Measurements from ENCODE around the gene CSTF2. TPM values are rescaled to one million over a fixed set of nuclear protein-coding genes. Genes with fewer than 3 reads are reported as not detected.

Gene CSTF2
- total and polyA plus RNA-seq, 3 experiments from 2014 or later, result 13.5 to 59.5 (median 55.6) TPM

DNA sequence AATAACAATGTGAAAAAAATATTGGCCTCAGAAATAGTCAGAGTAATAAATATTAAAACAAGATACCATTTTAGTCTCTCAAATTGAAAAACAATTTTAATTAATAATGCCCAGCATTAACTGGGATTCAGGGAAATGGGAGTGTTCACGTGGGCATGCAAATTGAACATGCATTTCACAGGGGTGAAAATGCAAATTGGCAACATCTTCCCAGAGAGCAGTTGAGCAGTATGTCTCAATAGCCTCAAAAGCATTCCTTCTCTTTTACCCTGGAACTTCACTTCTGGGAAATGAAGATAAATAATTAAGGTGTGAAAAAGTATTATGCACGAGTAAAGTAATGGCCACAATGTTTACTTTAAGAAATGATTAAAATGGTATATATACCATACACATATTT is 32.6 kb downstream of the CSTF2 start:
- Histone ChIP-seq H3K4me3 (ENCODE audit: low read length) (no peak overlapping the region), H3K27me3 (ENCODE audit: insufficient read depth, low read length, poor library complexity, severe bottlenecking) (no peaks in the 10 kb centered on the region), H3K9me3 (ENCODE audit: low read length) (no peaks in the 10 kb centered on the region), H3K4me1 (ENCODE audit: insufficient read depth, low read length) (no peaks in the 10 kb centered on the region), H3K36me3 (ENCODE audit: insufficient read depth, low read length) (no peaks in the 10 kb centered on the region), H3K27ac (ENCODE audit: low read depth, low read length) (no peak overlapping the region)
- H3K27ac Mint-ChIP-seq, result no peak overlapping the region
- H3K9me3 Mint-ChIP-seq, result peaks cover 0 to 3% (median 0%) of the 10 kb centered on the region in 5 donors
- peaks cover 0 to 2% of the 10 kb centered on the region in 2 donors for H3K27me3 Mint-ChIP-seq
- H3K4me1 Mint-ChIP-seq, result no peaks in the 10 kb centered on the region
- no peak overlapping the region for H3K4me3 Mint-ChIP-seq
- ChIA-PET CTCF (no interaction called here), POLR2A (no interaction called here)
- DNase-seq, result no peak
- no peaks in the 10 kb centered on the region for H3K36me3 Mint-ChIP-seq

DNA sequence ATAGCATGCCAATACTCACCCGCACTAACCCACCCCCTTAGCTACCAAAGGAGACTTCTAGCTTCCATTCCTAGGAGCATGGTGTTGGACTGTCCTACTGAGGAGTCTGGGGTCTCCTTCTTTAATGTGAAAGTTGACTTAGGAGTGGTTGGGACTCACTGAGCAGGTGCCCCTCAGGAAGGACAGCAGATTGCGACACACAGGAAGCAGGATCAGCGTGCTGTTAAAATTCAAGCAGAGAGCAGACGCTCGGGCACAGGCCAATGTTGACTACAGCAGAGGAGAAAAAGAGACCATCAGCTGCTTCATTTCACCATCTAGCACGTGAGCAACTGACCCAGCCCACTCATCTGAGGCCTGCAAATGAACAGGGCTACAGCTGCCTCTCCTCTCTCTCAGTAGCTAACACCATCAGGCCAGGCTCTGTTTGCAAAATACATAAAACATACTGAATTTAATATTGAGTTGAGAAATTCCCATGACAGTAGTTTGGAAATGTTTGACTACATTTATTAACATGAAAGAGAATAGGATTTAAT is 43.2 kb downstream of the CSTF2 start:
- Mint-ChIP-seq H3K4me3 (no peak overlapping the region), H3K9me3 (no peaks in the 10 kb centered on the region), H3K27me3 (peaks cover 0 to 11% of the 10 kb centered on the region in 2 donors), H3K4me1 (no peaks in the 10 kb centered on the region), H3K27ac (no peak overlapping the region), H3K36me3 (no peaks in the 10 kb centered on the region)
- Histone ChIP-seq H3K4me3 (ENCODE audit: low read length) (no peak overlapping the region), H3K4me1 (ENCODE audit: insufficient read depth, low read length) (no peaks in the 10 kb centered on the region), H3K27ac (ENCODE audit: low read depth, low read length) (no peak overlapping the region), H3K36me3 (ENCODE audit: insufficient read depth, low read length) (no peaks in the 10 kb centered on the region), H3K27me3 (ENCODE audit: insufficient read depth, low read length, poor library complexity, severe bottlenecking) (no peaks in the 10 kb centered on the region), H3K9me3 (ENCODE audit: low read length) (no peaks in the 10 kb centered on the region)
- ChIA-PET POLR2A (no interaction called here), CTCF (no interaction called here)
- no peak for DNase-seq

DNA sequence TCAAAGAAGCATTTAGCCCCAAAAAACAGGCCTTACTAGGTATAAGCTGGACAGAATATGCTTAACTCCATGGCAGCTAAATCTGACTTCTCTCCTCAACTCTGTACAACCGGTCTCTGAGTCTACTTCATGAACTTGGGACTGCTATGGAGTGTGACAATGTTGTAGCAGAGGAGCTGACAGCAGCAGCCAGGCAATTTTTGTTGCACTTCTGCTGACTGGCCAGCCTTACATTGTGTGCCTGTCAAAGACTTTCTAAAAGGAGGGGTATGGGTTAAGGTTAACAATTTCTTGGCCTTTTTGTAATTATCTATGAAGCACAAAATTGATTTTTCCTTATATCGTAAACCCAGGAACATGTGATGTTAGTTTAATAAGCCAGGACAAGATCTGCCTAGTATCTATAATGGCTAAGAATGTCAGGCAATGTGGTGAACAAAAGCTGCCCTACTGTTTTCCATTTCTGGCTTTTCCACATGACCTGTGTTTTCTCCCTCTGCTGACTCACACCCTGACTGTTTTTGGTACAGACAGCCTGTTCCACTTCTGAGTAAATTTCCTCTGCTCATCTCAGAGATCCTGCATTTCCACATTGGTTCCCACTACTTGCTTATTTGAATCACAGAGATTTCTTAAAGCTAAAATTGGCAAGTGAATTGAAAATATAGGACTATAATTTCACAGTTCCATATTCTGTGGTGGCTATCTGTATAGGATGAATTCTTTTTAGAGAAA is 44.6 kb downstream of the CSTF2 start:
- Mint-ChIP-seq H3K9me3 (no peaks in the 10 kb centered on the region), H3K4me1 (no peaks in the 10 kb centered on the region)
- H3K36me3 ChIP-seq (ENCODE audit: insufficient read depth, low read length), result no peaks in the 10 kb centered on the region

DNA sequence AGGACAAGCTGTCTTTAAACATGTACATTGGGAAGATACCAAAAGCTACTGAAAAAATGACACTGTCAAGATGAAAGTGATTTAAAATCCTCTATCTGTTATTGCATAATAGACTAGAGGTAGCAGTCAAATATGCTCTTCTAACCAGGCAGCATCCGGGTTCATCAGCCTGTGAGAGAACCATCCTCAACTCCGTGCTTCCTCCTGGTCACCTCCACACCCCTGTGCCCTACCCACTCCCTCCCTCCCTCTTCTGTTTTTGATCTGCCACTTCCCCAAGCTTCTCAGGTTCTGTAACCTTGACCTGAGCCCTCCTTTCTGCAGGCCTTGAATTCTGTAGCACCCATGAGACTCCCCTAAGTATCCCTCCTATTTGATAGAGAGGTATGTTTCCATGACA is 48.1 kb downstream of the CSTF2 start:
- Histone ChIP-seq H3K27me3 (ENCODE audit: insufficient read depth, low read length, poor library complexity, severe bottlenecking) (no peaks in the 10 kb centered on the region), H3K4me3 (ENCODE audit: low read length) (no peak overlapping the region), H3K27ac (ENCODE audit: low read depth, low read length) (no peak overlapping the region), H3K4me1 (ENCODE audit: insufficient read depth, low read length) (no peaks in the 10 kb centered on the region), H3K36me3 (ENCODE audit: insufficient read depth, low read length) (no peaks in the 10 kb centered on the region), H3K9me3 (ENCODE audit: low read length) (no peaks in the 10 kb centered on the region)
- Mint-ChIP-seq H3K27me3 (peaks cover 5 to 7% of the 10 kb centered on the region in 2 donors), H3K9me3 (no peaks in the 10 kb centered on the region), H3K4me3 (no peak overlapping the region), H3K27ac (no peak overlapping the region), H3K4me1 (no peaks in the 10 kb centered on the region), H3K36me3 (no peaks in the 10 kb centered on the region)
- no peak for DNase-seq
- CTCF ChIA-PET, result no interaction called here
- POLR2A ChIA-PET, result no interaction called here

More for the DNA sequence above, 44.6 kb downstream of the CSTF2 start:
- Histone ChIP-seq H3K27me3 (ENCODE audit: insufficient read depth, low read length, poor library complexity, severe bottlenecking) (no peaks in the 10 kb centered on the region), H3K4me3 (ENCODE audit: low read length) (no peak overlapping the region), H3K9me3 (ENCODE audit: low read length) (no peaks in the 10 kb centered on the region), H3K27ac (ENCODE audit: low read depth, low read length) (no peak overlapping the region), H3K4me1 (ENCODE audit: insufficient read depth, low read length) (no peaks in the 10 kb centered on the region)
- no peak overlapping the region for H3K4me3 Mint-ChIP-seq
- POLR2A ChIA-PET, result interaction anchor here (0.5 kb wide), 1 partner anchor 12 kb away, joined by 3 read pairs; no protein-coding TSS in a partner anchor
- CTCF ChIA-PET, result no interaction called here
- H3K27me3 Mint-ChIP-seq, result peaks cover 0 to 11% of the 10 kb centered on the region in 2 donors
- no peak overlapping the region for H3K27ac Mint-ChIP-seq
- no peaks in the 10 kb centered on the region for H3K36me3 Mint-ChIP-seq
- no peak for DNase-seq

DNA sequence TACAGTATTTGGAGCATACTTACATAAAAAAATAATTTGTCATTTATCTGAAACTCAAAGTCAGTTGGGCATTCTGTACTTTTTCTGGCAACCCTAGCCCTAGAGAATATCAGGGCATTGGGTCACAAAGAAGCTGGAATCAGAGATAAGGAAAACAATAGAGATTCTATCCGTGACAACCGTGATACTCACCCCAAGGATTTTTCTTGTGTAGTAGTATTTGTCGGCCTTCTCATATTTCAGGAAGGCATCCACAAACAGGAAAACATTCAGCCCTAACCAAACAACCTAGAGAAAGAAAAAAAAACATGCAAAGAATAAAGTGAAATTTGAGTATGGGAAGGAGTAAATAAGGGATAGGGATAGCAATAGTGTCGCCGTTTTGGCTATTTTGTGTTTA is 50.3 kb downstream of the CSTF2 start:
- no peaks in the 10 kb centered on the region for H3K36me3 Mint-ChIP-seq
- no peaks in the 10 kb centered on the region for H3K4me1 ChIP-seq (ENCODE audit: insufficient read depth, low read length)
- no peak overlapping the region for H3K27ac Mint-ChIP-seq
- H3K36me3 ChIP-seq (ENCODE audit: insufficient read depth, low read length), result no peaks in the 10 kb centered on the region
- no peak overlapping the region for H3K4me3 ChIP-seq (ENCODE audit: low read length)
- ChIA-PET POLR2A (no interaction called here), CTCF (interaction anchor here (0.7 kb wide), 1 partner anchor 9 kb away, joined by 3 read pairs; no protein-coding TSS in a partner anchor)
- H3K4me3 Mint-ChIP-seq, result no peak overlapping the region
- no peak overlapping the region for H3K27ac ChIP-seq (ENCODE audit: low read depth, low read length)
- H3K9me3 ChIP-seq (ENCODE audit: low read length), result no peaks in the 10 kb centered on the region
- no peaks in the 10 kb centered on the region for H3K9me3 Mint-ChIP-seq
- H3K27me3 Mint-ChIP-seq, result peaks cover 5 to 6% of the 10 kb centered on the region in 2 donors
- no peaks in the 10 kb centered on the region for H3K4me1 Mint-ChIP-seq
- no peak for DNase-seq
- no peaks in the 10 kb centered on the region for H3K27me3 ChIP-seq (ENCODE audit: insufficient read depth, low read length, poor library complexity, severe bottlenecking)

DNA sequence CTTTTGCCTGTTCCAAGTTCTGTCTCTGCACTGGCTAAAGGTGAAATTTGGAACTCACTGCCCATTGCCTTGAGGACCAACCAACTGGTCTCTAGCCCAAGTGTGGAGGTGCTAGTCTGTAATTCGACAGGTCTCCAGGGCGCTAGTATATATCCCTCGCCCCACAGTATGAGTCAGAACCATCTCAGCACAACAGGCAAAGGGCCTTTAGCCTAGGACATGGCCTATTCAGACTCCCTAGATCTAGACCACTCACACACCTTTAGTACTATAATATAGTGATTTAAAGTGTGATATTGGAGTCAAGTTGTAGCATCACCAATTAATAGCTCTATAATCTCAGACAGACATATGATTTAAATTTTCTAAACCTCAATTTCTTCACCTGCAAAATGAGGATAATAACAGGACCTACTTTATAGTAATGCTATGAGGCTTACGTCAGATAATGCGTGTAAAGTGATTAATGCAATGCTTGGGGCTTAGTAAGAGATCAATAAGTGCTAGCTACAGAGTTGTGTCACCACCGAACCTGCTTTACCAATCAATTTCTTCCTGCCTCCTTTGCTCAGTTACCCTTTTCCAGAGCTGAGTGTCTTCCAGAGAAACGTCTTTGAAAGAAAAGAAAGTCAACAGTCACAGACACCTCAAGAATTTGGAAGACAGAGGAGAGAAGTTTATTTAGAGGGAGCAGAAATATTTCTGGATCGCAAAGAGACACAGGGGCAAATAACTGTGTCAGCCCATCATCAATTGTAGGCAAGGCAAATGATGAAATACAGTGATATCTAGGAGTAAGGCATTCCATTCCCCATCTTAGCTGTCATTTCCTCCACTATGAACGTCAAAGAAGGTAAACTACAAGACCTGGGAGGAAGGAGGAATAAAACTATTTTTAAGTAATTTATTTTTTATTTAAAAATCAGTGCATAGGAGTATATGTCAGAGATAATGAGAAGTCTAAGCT is 51.7 kb downstream of the CSTF2 start:
- ChIA-PET POLR2A (no interaction called here), CTCF (no interaction called here)
- no peak overlapping the region for H3K27ac Mint-ChIP-seq
- no peaks in the 10 kb centered on the region for H3K9me3 Mint-ChIP-seq
- Histone ChIP-seq H3K4me1 (ENCODE audit: insufficient read depth, low read length) (no peaks in the 10 kb centered on the region), H3K27me3 (ENCODE audit: insufficient read depth, low read length, poor library complexity, severe bottlenecking) (no peaks in the 10 kb centered on the region), H3K9me3 (ENCODE audit: low read length) (no peaks in the 10 kb centered on the region), H3K4me3 (ENCODE audit: low read length) (no peak overlapping the region), H3K36me3 (ENCODE audit: insufficient read depth, low read length) (no peaks in the 10 kb centered on the region), H3K27ac (ENCODE audit: low read depth, low read length) (no peak overlapping the region)
- H3K4me3 Mint-ChIP-seq, result no peak overlapping the region
- no peaks in the 10 kb centered on the region for H3K36me3 Mint-ChIP-seq
- no peaks in the 10 kb centered on the region for H3K4me1 Mint-ChIP-seq
- DNase-seq, result no peak
- peaks cover 4 to 5% of the 10 kb centered on the region in 2 donors for H3K27me3 Mint-ChIP-seq

DNA sequence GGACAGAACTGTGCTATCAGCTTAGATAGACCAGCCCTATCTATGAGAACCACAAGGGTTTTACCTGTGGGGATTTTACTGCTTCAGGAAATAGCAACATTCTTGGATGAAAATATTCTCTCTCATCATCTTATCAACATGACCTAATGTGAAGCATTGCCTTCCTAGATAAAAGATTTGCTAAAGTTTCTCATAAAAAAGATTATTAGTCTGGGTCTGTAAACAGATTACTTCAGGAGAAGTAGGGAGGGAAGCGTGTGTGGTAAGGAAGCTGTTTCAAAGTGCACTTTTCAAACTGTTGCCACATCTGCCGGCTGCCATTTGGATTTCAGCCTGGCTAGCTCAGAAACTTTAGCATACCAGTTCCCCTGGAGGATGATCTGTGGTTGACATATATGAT is 54.1 kb downstream of the CSTF2 start, which contains the start of gene NOX1:
TSS of gene NOX1 (minus strand) at position 35 of the 400 bp plus-strand sequence. CDS start 220 bp downstream, outside the sequence.
- no peaks in the 10 kb centered on the region for H3K36me3 Mint-ChIP-seq
- H3K27me3 Mint-ChIP-seq, result peaks cover 6 to 9% of the 10 kb centered on the region in 2 donors
- no peak within 1 kb of the TSS for H3K27ac ChIP-seq (ENCODE audit: low read depth, low read length)
- no peaks in the 10 kb centered on the region for H3K4me1 ChIP-seq (ENCODE audit: insufficient read depth, low read length)
- no peaks in the 10 kb centered on the region for H3K9me3 Mint-ChIP-seq
- H3K4me3 ChIP-seq (ENCODE audit: low read length), result no peak within 1 kb of the TSS
- no peak for DNase-seq
- ChIA-PET POLR2A (no interaction called here), CTCF (no interaction called here)
- H3K9me3 ChIP-seq (ENCODE audit: low read length), result no peaks in the 10 kb centered on the region
- H3K4me3 Mint-ChIP-seq, result no peak within 1 kb of the TSS
- H3K27me3 ChIP-seq (ENCODE audit: insufficient read depth, low read length, poor library complexity, severe bottlenecking), result no peaks in the 10 kb centered on the region
- no peaks in the 10 kb centered on the region for H3K4me1 Mint-ChIP-seq
- no peaks in the 10 kb centered on the region for H3K36me3 ChIP-seq (ENCODE audit: insufficient read depth, low read length)
- H3K27ac Mint-ChIP-seq, result no peak within 1 kb of the TSS

DNA sequence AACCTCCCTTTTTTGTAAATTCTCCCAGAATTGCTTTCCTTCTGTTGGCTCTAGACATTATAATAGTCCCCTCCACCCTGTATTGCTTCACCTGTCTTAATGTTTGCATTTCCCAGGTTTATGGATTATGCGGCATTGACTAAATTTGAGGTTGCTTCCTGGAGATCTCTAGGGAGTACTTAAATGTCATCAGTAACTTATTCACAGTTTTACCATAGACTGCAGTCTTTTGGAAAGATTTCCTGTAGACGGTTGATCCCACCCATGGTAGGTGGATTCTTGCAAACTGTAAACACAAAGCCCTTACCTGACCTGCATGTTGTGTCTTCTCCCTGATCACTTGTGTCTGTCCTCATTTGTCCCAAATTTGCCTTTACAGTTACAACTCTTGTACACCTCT is 60.2 kb downstream of the CSTF2 start:
- no peak overlapping the region for H3K4me3 ChIP-seq (ENCODE audit: low read length)
- ChIA-PET CTCF (no interaction called here), POLR2A (no interaction called here)
- H3K27me3 ChIP-seq (ENCODE audit: insufficient read depth, low read length, poor library complexity, severe bottlenecking), result no peaks in the 10 kb centered on the region
- Mint-ChIP-seq H3K9me3 (no peaks in the 10 kb centered on the region), H3K36me3 (peaks cover 0 to 1% (median 0%) of the 10 kb centered on the region in 3 donors), H3K4me3 (no peak overlapping the region), H3K27ac (no peak overlapping the region), H3K4me1 (peaks cover 0 to 4% (median 0%) of the 10 kb centered on the region in 3 donors), H3K27me3 (peaks cover 5 to 9% of the 10 kb centered on the region in 2 donors)
- H3K36me3 ChIP-seq (ENCODE audit: insufficient read depth, low read length), result no peaks in the 10 kb centered on the region
- H3K4me1 ChIP-seq (ENCODE audit: insufficient read depth, low read length), result no peaks in the 10 kb centered on the region
- no peaks in the 10 kb centered on the region for H3K9me3 ChIP-seq (ENCODE audit: low read length)
- H3K27ac ChIP-seq (ENCODE audit: low read depth, low read length), result no peak overlapping the region
- DNase-seq, result no peak
